Measurements from ENCODE around the gene SEMA4G. TPM values are rescaled to one million over a fixed set of nuclear protein-coding genes. Genes with fewer than 3 reads are reported as not detected.

Gene SEMA4G
- polyA plus RNA-seq, 2 of the 4 experiments (the other 2 are of a cell fraction) = 13.5 to 17.4 TPM

- TF ChIP-seq EP300 (IDR thresholded peaks at IDR 0.05) = no peak
- TF ChIP-seq NFE2L2 (conservative IDR thresholded peaks at IDR 0.05; ENCODE audit: low read length) = no peak
- TF ChIP-seq MYC (IDR thresholded peaks at IDR 0.05; ENCODE audit: borderline replicate concordance, low read length) = no peak
Measured at GRCh38 chr10:100989088-100989487, 19.8 kb downstream of the SEMA4G start (continued).

- Histone ChIP-seq H3K9me3 (no peaks in the 10 kb centered on the region), H3K4me2 (no peak overlapping the region), H3K4me3 (no peak overlapping the region), H3K4me1 (peaks cover 17% of the 10 kb centered on the region), H3K27ac (no peak overlapping the region)
- ATAC-seq = no peak
- peak; percentile 54 to 55 for DNase-seq (ENCODE audit: low read depth in 1 of 2, low spot score in 1 of 2)
- peak; percentile 75 for TF ChIP-seq CTCF (IDR thresholded peaks at IDR 0.05)
- TF ChIP-seq ZFP36 (IDR thresholded peaks at IDR 0.05; ENCODE audit: borderline replicate concordance, partially characterized antibody) = no peak
- peak; percentile 68 to 69 for TF ChIP-seq RAD21 (conservative IDR thresholded peaks at IDR 0.05 in 1 of 2, IDR thresholded peaks at IDR 0.05 in 1 of 2)
- peak; percentile 65 for TF ChIP-seq SMC3 (IDR thresholded peaks at IDR 0.05)
- FAIRE-seq = no peak
- POLR2A ChIA-PET = interaction anchor here (0.6 to 1.3 kb wide), 3 partner anchors 13 to 22 kb away, joined by 3 to 6 read pairs (median 3); no protein-coding TSS in a partner anchor
- 46% methylated on average over 10 of the region's 10 CpGs for WGBS (ENCODE audit: missing lambda C conversion rate)
- CTCF ChIA-PET = interaction anchor here (0.6 to 25.8 kb wide), 17 partner anchors 9 to 730 kb away, joined by 3 to 608 read pairs (median 4); partner anchors contain the start of genes PDZD7 and SFXN3
Measured at GRCh38 chr10:100993986-100994708, 24.8 kb downstream of the SEMA4G start.

- CTCF ChIA-PET = interaction anchor here (0.6 to 25.8 kb wide), 5 partner anchors 10 to 45 kb away, joined by 3 to 608 read pairs (median 145); partner anchors contain the start of genes PDZD7 and SFXN3
- H3K27ac ChIP-seq = no peak overlapping the region
- FAIRE-seq (no peak), DNase-seq (ENCODE audit: low read depth in 1 of 2, low spot score in 1 of 2) (no peak), ATAC-seq (no peak)
- no peaks in the 10 kb centered on the region for H3K9me3 ChIP-seq
- H3K4me2 ChIP-seq = no peak overlapping the region
- no peak overlapping the region for H3K4me3 ChIP-seq
- H3K4me1 ChIP-seq = peaks cover 13% of the 10 kb centered on the region
- 96% methylated on average over 6 of the region's 6 CpGs for WGBS (ENCODE audit: missing lambda C conversion rate)
- TF ChIP-seq ELK1 (IDR thresholded peaks at IDR 0.05; ENCODE audit: low read depth, low read length) (no peak), TP53 (CRISPR knock-in tag; IDR thresholded peaks at IDR 0.05) (no peak), RNF2 (IDR thresholded peaks at IDR 0.05; ENCODE audit: borderline replicate concordance, low read depth) (no peak), FOSL2 (IDR thresholded peaks at IDR 0.05) (no peak), FOSL2 (CRISPR knock-in tag; IDR thresholded peaks at IDR 0.05) (no peak), RAD21 (conservative IDR thresholded peaks at IDR 0.05 in 1 of 2, IDR thresholded peaks at IDR 0.05 in 1 of 2) (no peak), KDM1A (IDR thresholded peaks at IDR 0.05; ENCODE audit: low read depth) (no peak), USF2 (IDR thresholded peaks at IDR 0.05) (no peak), HEYL (CRISPR knock-in tag; IDR thresholded peaks at IDR 0.05) (no peak), E2F6 (IDR thresholded peaks at IDR 0.05; ENCODE audit: borderline replicate concordance, low read depth) (no peak), BCL3 (IDR thresholded peaks at IDR 0.05) (no peak), RCOR1 (IDR thresholded peaks at IDR 0.05; ENCODE audit: low read depth, low read length) (no peak), FOSB (CRISPR knock-in tag; IDR thresholded peaks at IDR 0.05) (no peak), NFE2L2 (conservative IDR thresholded peaks at IDR 0.05; ENCODE audit: low read length) (no peak), EP300 (IDR thresholded peaks at IDR 0.05) (no peak), ZFP36 (IDR thresholded peaks at IDR 0.05; ENCODE audit: borderline replicate concordance, partially characterized antibody) (no peak), GATA3 (IDR thresholded peaks at IDR 0.05; ENCODE audit: borderline replicate concordance) (no peak)
- POLR2A ChIA-PET = no interaction called here
Measured at GRCh38 chr10:100995181-100995580, 25.9 kb downstream of the SEMA4G start.

Data from A549 (cell line).